Activated CD4-positive, CD25-positive, alpha-beta regulatory T cell treated with anti-CD3 and anti-CD28 coated beads, Interleukin-2, amount 50 U/mL, for 16 hours (primary cell): ENCODE measurements around the gene TMEM54.

Source experiments
- DNase-seq: peaks from one replicate; pipeline ENCODE4 v3.0.0-alpha.2; 2020; ENCODE audit warnings: low read depth, low spot score

The TMEM54 gene

GRCh38 chr1:32881871-32882850 lies 19.0 kb downstream of the TMEM54 start:
- DNase-seq = no peak

- DNase-seq = no peak
Observed at GRCh38 chr1:32881291-32881690, 19.9 kb downstream of the TMEM54 start.

- no peak for DNase-seq
Observed at GRCh38 chr1:32878637-32879041, 22.6 kb downstream of the TMEM54 start.

GRCh38 chr1:32878183-32878582 lies 23.0 kb downstream of the TMEM54 start:
- DNase-seq = no peak

- no peak for DNase-seq
Observed at GRCh38 chr1:32877211-32878110, 23.7 kb downstream of the TMEM54 start.

- no peak for DNase-seq
Observed at GRCh38 chr1:32876341-32877210, 24.6 kb downstream of the TMEM54 start.

GRCh38 chr1:32874860-32875752 lies 26.1 kb downstream of the TMEM54 start:
- no peak for DNase-seq

GRCh38 chr1:32873484-32873883 lies 27.7 kb downstream of the TMEM54 start:
- no peak for DNase-seq

- no peak for DNase-seq
Observed at GRCh38 chr1:32872192-32872460, 29.1 kb downstream of the TMEM54 start.

GRCh38 chr1:32871364-32872191 lies 29.6 kb downstream of the TMEM54 start:
- DNase-seq = no peak

GRCh38 chr1:32870615-32871363 lies 30.4 kb downstream of the TMEM54 start, which contains the start of gene FNDC5:
Gene FNDC5, minus strand, starts transcription at chr1:32870912.
- DNase-seq = no peak

- DNase-seq = no peak
Observed at GRCh38 chr1:32869923-32870614, 31.1 kb downstream of the TMEM54 start.

- no peak for DNase-seq
Observed at GRCh38 chr1:32868806-32869455, 32.3 kb downstream of the TMEM54 start.

GRCh38 chr1:32868085-32868484 lies 33.1 kb downstream of the TMEM54 start:
- no peak for DNase-seq

GRCh38 chr1:32867671-32868070 lies 33.5 kb downstream of the TMEM54 start:
- DNase-seq = no peak

GRCh38 chr1:32867151-32867550 lies 34.0 kb downstream of the TMEM54 start:
- DNase-seq = no peak

- no peak for DNase-seq
Observed at GRCh38 chr1:32865639-32866405, 35.4 kb downstream of the TMEM54 start.
